GM19324 (cell line): Measurements from ENCODE around the gene ATN1.

Experiments
- ATAC-seq: cut with Tn5 transposase; IDR thresholded peaks from one replicate; pipeline ENCODE4 v1.9.1; 2021; ENCODE audit warnings: mild to moderate bottlenecking, moderate library complexity; ENCODE audit not compliant: unreplicated experiment, low FRiP score

ATN1 gene

GRCh38 chr12:6944381-6945186 is 16.8 kb downstream of the ATN1 start:
- ATAC-seq, result peak; percentile 34

- no peak for ATAC-seq
These were observed 17.9 kb downstream of the ATN1 start for GRCh38 chr12:6945613-6946012.

GRCh38 chr12:6946033-6946919 is 18.5 kb downstream of the ATN1 start:
- no peak for ATAC-seq

GRCh38 chr12:6946920-6947374 is 19.2 kb downstream of the ATN1 start:
- no peak for ATAC-seq

GRCh38 chr12:6947615-6948014 is 19.9 kb downstream of the ATN1 start:
- no peak for ATAC-seq

- ATAC-seq, result no peak
These were observed 21.3 kb downstream of the ATN1 start for GRCh38 chr12:6948873-6949594.

- no peak for ATAC-seq
These were observed 22.6 kb downstream of the ATN1 start for GRCh38 chr12:6950401-6950801.

- ATAC-seq, result peak; percentile 22
These were observed 23.2 kb downstream of the ATN1 start, which contains the start of gene PTPN6 for GRCh38 chr12:6950811-6951540. TSS of gene PTPN6 (plus strand) at chr12:6951356. CDS start at chr12:6951513, 157 bp downstream.

GRCh38 chr12:6951551-6952120 is 23.9 kb downstream of the ATN1 start:
- no peak for ATAC-seq

GRCh38 chr12:6952121-6952862 is 24.5 kb downstream of the ATN1 start:
- ATAC-seq, result no peak

GRCh38 chr12:6952863-6953441 is 25.2 kb downstream of the ATN1 start:
- no peak for ATAC-seq

- ATAC-seq, result peak; percentile 64
These were observed 25.9 kb downstream of the ATN1 start for GRCh38 chr12:6953442-6954315.

- ATAC-seq, result no peak
These were observed 26.8 kb downstream of the ATN1 start for GRCh38 chr12:6954316-6955107.

- no peak for ATAC-seq
These were observed 27.6 kb downstream of the ATN1 start for GRCh38 chr12:6955108-6956020.

- ATAC-seq, result no peak
These were observed 28.4 kb downstream of the ATN1 start for GRCh38 chr12:6956021-6956727.
